ENCODE results near the gene DHX30. TPM values are rescaled to one million over a fixed set of nuclear protein-coding genes. Genes with fewer than 3 reads are reported as not detected.
"Not testable (repeated sequence)": the region's sequence is repeated elsewhere in the genome, so short reads cannot be mapped to it uniquely, and the experiment has no call there.

The DHX30 gene, protein sequence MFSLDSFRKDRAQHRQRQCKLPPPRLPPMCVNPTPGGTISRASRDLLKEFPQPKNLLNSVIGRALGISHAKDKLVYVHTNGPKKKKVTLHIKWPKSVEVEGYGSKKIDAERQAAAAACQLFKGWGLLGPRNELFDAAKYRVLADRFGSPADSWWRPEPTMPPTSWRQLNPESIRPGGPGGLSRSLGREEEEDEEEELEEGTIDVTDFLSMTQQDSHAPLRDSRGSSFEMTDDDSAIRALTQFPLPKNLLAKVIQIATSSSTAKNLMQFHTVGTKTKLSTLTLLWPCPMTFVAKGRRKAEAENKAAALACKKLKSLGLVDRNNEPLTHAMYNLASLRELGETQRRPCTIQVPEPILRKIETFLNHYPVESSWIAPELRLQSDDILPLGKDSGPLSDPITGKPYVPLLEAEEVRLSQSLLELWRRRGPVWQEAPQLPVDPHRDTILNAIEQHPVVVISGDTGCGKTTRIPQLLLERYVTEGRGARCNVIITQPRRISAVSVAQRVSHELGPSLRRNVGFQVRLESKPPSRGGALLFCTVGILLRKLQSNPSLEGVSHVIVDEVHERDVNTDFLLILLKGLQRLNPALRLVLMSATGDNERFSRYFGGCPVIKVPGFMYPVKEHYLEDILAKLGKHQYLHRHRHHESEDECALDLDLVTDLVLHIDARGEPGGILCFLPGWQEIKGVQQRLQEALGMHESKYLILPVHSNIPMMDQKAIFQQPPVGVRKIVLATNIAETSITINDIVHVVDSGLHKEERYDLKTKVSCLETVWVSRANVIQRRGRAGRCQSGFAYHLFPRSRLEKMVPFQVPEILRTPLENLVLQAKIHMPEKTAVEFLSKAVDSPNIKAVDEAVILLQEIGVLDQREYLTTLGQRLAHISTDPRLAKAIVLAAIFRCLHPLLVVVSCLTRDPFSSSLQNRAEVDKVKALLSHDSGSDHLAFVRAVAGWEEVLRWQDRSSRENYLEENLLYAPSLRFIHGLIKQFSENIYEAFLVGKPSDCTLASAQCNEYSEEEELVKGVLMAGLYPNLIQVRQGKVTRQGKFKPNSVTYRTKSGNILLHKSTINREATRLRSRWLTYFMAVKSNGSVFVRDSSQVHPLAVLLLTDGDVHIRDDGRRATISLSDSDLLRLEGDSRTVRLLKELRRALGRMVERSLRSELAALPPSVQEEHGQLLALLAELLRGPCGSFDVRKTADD
- total RNA-seq: 10 to 100 TPM; 43.8 to 57.6 (median 56.0) TPM
- 10 to 100 TPM; 13.2 to 42.4 (median 16.2) TPM for polyA plus RNA-seq

DNA sequence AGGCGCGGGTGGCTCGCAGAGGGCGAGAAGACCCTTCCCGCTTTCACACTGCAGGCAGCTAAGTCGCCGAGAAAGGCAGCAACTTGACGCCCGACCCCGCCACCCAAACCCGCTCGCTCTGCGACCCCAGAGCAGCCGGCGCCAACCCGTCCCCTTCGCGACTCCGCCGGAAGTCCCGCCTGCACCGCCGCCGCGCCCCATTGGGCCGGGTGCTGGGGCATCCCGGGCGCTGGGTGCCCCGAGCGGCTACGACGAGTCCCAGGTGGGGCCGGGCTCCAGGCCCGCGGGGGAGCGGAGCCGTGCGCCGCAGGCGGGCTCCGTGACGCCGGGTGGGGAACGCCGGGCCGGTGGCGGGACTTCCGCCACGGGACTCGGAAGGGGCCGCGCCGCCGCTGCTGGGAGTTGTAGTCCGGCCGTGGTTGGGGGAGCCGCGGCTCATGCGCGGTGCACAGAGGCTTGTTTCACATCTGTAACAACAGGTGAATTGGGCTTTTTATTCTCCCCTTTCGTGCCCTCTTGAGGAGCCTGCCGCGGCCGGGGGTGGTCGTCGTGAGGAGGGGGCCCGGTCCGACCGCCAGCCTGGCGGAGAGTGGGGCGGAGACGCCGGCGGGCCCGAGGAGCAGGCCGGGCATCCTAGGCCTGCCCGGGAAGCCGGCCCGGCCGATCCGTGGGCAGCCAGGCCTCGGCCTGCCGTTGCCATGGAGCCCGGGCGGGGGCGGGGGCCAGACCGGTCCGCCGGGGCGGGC is at the start of gene DHX30:
Gene DHX30 (plus strand): TSS at position 405 of the 746 bp plus-strand sequence. CDS start 7,546 bp downstream, outside the sequence.
- Histone ChIP-seq H3K9me3 (no peaks in the 10 kb centered on the region), H3K4me3 (peak within 1 kb of the TSS; percentile 57 to 93 (median 82)), H3K36me3 (peaks cover 0 to 26% (median 7%) of the 10 kb centered on the region in 4 donors), H3K27ac (peak within 1 kb of the TSS; percentile 96 to 98 (median 96)), H3K27me3 (no peaks in the 10 kb centered on the region), H3K4me1 (peaks cover 0 to 24% (median 19%) of the 10 kb centered on the region in 4 donors)
- 0% methylated on average over 90 of the region's 90 CpGs for WGBS, 2 donors
- peak; percentile 92 for DNase-seq
- intact Hi-C loops (cut with DNase I): loop anchor here (5.0 to 10.0 kb wide), 2 partner anchors 291 to 388 kb away; partner anchors contain the start of gene ELP6
- TF ChIP-seq EP300 (IDR thresholded peaks at IDR 0.05) (no peak), POLR2AphosphoS5 (IDR thresholded peaks at IDR 0.05) (peak; percentile 48 to 84 (median 74)), POLR2A (IDR thresholded peaks at IDR 0.05) (peak in 1 of 2 donors; percentile 37), CTCF (IDR thresholded peaks at IDR 0.05) (no peak)

DNA sequence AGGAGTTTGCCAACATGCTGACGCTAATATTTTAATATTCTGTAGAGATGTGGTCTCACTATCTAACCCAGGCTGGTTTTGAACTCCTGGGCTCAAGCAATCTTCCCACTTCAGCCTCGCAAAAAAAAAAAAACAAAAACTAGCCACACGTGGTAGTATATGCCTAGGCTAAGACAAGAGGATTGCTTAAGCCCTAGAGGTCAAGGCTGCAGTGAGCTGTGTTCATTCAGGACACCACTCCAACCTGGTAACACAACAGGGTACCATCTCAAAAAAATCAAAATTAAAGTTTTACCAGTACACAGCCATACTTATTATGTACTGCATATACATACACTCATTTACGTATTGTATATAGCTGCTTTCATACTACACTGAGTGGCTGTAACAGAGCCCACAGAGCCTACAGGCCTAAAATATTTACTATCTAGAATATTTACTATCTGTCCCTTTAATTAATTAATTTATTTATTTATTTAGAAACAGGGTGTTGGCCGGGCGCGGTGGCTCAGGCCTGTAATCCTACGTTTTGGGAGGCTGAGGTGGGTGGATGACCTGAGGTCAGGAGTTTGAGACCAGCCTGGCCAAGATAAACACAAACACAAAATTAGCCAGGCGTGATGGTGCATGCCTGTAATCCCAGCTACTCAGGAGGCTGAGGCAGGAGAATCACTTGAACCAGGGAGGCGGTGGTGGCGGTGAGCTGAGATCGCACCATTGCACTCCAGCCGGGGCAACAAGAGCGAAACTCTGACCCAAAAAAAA is 44.5 kb upstream of the DHX30 start:
- Histone ChIP-seq H3K9me3 (no peaks in the 10 kb centered on the region), H3K27me3 (no peaks in the 10 kb centered on the region), H3K4me1 (peaks cover 0 to 9% (median 0%) of the 10 kb centered on the region in 4 donors), H3K27ac (no peak overlapping the region), H3K36me3 (peaks cover 0 to 7% (median 0%) of the 10 kb centered on the region in 4 donors), H3K4me3 (no peak overlapping the region)
- no peak for DNase-seq
- WGBS, 2 donors: 88 to 94% methylated on average over 14 of the region's 14 CpGs
- no peak for TF ChIP-seq CTCF (IDR thresholded peaks at IDR 0.05)
- no peak for TF ChIP-seq POLR2A (IDR thresholded peaks at IDR 0.05)
- TF ChIP-seq POLR2AphosphoS5 (IDR thresholded peaks at IDR 0.05): no peak
- intact Hi-C loops (cut with DNase I): no loop called here

DNA sequence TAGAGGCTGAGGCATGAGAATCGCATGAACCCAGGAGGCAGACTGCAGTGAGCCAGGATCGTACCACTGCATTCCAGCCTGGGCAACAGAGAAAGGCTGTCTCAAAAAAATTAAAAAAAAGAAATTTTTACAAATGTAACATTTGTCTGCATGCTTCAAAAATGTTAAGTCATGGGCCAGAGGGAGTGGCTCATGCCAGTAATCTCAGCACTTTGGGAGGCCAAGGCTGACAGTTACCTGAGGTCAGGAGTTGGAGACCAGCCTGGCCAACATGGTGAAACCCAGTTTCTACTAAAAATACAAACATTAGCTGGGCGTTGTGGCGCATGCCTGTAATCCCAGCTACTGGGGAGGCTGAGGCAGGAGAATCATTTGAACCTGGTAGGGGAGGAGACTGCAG is 42.7 kb upstream of the DHX30 start:
- H3K27me3 ChIP-seq; intact Hi-C loops (cut with DNase I); H3K4me1 ChIP-seq; H3K4me3 ChIP-seq; H3K27ac ChIP-seq; H3K9me3 ChIP-seq; DNase-seq: not testable (repeated sequence)
- peaks cover 0 to 17% (median 0%) of the 10 kb centered on the region in 4 donors for H3K36me3 ChIP-seq
- 92 to 95% methylated on average over 4 of the region's 4 CpGs for WGBS, 2 donors

DNA sequence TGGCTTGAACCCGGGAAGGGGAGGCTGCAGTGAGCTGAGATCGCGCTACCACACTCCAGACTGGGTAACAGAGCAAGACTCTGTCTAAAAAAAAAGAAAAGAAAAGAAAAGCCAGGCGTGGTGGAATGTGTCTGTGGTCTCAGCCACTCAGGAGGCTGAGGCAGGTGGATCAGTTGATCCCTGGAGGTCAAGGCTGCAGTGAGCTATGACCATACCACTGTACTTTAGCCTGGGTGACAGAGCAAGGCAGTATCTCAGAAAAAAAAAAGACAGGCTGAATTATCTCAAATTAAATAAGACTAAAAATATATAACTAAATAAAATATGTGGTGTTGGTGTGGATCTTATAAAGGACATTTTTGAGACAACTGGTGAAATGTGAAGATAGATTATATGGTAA is 41.9 kb upstream of the DHX30 start:
- H3K4me1 ChIP-seq: peaks cover 0 to 9% (median 6%) of the 10 kb centered on the region in 4 donors
- TF ChIP-seq POLR2AphosphoS5 (IDR thresholded peaks at IDR 0.05) (no peak), CTCF (IDR thresholded peaks at IDR 0.05) (no peak), POLR2A (IDR thresholded peaks at IDR 0.05) (no peak), EP300 (IDR thresholded peaks at IDR 0.05) (no peak)
- intact Hi-C loops (cut with DNase I): no loop called here
- peaks cover 0 to 17% (median 0%) of the 10 kb centered on the region in 4 donors for H3K36me3 ChIP-seq
- H3K27ac ChIP-seq: no peak overlapping the region
- H3K27me3 ChIP-seq: no peaks in the 10 kb centered on the region
- no peaks in the 10 kb centered on the region for H3K9me3 ChIP-seq
- 92 to 96% methylated on average over 4 of the region's 4 CpGs for WGBS, 2 donors
- H3K4me3 ChIP-seq: no peak overlapping the region
- no peak for DNase-seq
